NCI-H1048 (cell line): ENCODE measurements around the gene PALM.
"Not testable (repeated sequence)": the region's sequence is repeated elsewhere in the genome, so short reads cannot be mapped to it uniquely, and the experiment has no call there.

Experiments used
- DNase-seq: peaks from one replicate; lab custom pipeline; 2025; lab: John Stamatoyannopoulos, UW

The PALM gene

DNA sequence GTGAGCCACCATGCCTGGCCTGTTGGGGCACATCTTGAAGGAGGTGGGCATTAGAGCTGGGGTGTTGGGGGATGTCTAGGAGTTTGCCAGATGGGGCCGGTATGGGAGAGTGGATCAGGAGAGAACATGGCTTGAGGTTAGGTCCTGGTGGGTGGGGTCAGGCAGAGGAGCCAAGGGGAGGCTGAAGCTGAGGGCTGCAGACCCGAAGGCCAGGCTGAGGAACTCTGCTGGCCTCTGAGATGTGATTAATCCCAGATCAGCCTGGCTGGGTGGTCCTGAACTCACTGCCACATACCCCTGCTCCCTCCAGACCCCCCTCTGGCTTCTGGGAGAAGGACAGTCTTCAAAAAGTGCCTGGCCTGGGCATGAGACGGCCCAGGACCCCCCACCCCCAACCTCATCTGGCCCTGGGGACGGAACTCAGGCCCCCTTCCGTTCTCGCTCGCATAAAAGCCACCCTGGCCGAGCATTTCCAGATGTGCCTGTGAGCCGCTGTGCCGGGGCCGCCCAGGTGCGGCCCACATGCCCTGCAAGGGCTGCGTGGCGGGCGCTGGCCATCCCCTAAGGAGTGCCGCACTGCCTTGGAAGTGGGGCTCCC, 29.8 kb upstream of the PALM start:
- no peak for DNase-seq

DNA sequence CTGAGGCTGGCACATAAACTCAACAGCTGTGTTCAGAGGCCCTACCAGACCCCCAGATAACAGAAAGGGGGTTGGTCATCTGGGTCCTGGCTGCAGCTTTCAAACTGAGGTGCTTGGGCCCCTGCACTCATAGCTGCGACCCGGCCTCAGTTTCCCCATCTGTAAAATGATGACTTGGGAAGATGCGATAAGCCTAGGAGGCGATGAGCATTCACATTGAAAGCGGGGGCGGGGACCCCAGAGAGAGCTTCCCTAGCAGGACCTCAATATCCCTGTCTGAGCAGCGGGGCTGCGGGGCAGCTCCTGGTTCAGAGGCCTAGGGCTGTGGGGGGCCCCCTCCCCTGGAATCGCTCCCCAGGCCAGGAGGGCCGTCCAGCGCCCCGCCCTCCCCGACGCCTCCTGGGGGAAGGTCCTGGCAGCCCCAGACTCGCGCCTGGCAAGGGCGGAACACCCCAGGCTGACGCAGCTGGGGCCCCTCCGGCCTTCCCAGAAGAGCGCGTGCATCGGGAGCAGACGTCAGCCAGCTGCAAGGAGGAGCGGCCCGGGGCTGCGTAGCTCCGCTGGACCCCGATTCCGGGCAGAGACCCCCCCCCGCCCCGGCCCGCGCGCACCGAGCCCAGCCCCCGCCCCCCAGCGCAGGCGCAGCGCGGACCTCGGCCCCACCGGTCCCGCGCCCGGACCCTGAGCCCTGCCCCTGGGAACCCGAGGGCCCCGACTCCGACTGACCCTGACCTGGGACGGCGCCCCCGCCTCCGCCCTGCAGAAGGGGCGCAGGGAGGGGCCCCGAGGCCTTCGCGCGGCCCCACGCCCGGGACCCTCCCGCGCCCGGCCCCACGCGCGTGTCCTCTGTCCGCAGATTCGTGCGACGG, 29.1 kb upstream of the PALM start:
- no peak for DNase-seq

DNA sequence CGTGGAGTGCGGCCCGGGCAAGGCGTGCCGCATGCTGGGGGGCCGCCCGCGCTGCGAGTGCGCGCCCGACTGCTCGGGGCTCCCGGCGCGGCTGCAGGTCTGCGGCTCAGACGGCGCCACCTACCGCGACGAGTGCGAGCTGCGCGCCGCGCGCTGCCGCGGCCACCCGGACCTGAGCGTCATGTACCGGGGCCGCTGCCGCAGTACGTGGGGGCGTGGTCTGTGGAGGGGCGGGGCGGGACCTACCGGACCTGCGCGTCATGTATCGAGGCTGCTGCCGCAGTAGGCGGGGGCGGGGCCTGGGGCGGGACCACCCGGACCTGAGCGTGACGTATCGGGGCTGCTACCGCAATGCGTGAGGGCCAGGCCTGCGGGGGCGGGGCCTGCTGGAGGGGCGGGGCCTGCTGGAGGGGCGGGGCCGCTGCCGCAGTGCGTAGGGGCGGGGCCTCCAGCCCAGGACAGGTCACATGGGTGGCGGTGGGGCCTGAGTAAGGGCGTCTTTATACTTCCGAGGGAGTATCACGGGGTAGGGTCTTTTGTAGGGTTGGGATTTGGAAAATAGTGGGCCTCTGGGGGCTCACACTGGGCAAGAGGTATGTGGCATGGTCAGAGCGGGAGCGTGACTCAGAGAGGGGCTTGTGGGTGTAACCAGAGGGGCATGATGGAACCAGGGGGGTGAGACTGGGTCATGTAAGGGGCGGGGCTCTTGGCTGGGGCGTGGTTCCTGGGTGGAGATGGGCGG, 28.3 kb upstream of the PALM start:
- DNase-seq, result peak; percentile 89

DNA sequence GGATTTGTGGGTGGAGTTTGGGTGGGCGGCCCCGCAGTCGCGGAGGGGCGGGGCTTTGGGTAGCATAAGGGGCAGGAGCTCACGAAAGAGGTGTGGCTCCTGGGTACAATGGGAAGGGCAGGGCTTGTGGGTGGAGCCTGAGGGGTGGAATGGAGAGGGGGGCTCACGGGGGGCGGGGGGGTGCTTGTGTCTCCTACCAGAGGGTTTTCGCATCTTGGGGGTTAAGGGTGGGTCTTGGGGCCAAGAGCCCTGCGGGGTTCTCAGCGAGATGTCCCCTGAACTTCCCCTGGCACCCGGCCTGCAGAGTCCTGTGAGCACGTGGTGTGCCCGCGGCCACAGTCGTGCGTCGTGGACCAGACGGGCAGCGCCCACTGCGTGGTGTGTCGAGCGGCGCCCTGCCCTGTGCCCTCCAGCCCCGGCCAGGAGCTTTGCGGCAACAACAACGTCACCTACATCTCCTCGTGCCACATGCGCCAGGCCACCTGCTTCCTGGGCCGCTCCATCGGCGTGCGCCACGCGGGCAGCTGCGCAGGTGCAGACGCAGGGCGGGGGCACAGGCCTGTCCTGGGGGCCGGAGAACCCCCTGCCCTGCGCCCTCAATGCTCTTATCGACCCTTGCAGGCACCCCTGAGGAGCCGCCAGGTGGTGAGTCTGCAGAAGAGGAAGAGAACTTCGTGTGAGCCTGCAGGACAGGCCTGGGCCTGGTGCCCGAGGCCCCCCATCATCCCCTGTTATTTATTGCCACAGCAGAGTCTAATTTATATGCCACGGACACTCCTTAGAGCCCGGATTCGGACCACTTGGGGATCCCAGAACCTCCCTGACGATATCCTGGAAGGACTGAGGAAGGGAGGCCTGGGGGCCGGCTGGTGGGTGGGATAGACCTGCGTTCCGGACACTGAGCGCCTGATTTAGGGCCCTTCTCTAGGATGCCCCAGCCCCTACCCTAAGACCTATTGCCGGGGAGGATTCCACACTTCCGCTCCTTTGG, 27.4 kb upstream of the PALM start:
- peak; percentile 68 for DNase-seq

DNA sequence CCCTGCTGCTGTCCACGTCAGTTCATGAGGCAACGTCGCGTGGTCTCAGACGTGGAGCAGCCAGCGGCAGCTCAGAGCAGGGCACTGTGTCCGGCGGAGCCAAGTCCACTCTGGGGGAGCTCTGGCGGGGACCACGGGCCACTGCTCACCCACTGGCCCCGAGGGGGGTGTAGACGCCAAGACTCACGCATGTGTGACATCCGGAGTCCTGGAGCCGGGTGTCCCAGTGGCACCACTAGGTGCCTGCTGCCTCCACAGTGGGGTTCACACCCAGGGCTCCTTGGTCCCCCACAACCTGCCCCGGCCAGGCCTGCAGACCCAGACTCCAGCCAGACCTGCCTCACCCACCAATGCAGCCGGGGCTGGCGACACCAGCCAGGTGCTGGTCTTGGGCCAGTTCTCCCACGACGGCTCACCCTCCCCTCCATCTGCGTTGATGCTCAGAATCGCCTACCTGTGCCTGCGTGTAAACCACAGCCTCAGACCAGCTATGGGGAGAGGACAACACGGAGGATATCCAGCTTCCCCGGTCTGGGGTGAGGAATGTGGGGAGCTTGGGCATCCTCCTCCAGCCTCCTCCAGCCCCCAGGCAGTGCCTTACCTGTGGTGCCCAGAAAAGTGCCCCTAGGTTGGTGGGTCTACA, 25.9 kb upstream of the PALM start:
- no peak for DNase-seq

DNA sequence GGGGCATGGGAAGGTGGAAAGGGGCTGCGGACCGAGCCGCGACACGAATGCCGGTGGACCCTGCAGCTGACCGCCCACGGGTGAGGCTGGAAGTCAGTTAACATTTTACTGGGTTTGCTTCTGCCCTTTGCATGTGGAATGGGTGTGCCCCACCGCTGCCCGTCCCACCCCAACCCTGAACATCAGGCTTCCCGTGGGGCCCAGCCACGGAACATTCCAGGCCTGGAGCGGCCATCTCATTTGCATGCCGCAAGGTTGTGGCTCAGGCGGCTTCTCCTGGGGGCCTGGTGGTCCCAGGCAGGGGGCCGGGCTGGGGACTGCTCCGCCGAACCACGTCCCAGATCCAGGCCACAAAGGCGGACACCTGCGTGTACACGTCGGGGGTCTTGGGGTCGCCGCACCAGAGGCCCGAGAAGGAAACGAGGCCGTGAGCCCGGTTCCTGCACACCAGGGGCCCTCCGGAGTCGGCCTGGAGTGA, 23.2 kb upstream of the PALM start:
- no peak for DNase-seq

DNA sequence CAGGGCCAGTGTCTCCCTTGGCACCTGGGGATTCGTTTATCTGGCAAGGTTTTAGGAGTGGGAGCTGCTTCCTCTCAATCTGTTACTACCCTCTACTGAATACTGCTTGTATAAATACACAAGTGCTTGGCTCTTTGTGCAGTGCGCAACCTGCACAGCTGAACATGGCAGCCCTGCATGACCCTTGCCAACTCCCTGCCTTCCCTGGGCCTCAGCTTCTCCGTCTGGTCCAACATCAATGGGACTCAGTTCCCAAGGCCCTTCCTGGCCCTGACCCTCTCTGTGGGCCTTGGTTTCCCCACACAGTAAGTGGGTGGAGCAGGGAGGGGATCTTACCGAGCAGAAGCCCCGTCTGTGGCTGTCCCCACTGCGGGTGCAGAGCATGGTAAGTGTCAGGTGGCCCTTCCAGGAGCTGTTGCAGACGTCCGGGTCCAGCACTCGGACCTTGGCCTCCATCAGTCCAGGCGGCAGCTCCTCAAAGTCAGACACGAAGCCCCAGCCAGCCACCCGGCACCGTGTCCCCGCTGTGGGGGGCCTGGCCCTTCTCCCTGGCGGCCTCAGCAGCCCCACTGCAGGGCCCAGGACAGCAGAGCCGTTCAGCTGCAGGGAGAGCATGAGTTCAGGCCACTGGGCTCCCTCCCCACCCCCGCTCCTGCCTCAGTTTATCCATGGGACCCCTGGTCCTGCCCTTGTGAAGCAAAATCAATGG, 22.0 kb upstream of the PALM start:
- DNase-seq, result no peak

DNA sequence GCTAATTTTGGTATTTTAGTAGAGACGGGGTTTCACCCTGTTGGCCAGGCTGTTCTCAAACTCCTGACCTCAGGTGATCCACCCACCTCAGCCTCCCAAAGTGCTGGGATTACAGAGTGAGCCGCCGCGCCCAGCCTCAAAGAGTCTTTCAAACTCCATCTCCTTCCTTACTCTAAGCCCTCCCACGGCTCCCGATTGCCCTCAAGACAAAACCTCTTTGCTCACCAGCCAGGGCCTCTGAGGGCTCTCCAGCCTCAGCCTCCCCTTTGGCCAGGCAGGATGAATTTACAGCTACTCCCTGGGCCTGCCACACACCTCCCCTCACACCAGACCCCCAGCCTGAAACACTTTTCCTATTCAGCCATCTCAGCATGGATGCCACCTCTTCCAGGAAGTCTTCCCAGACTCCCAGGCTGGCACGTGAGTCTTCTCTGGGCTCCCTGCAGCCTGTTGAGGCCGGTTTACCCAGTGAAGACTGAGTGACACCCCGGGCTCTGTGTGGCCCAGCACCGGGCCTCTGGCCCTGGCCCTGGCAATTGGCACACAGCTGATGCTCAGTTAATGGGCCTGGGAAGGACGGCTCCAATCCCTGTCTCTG, 21.1 kb upstream of the PALM start:
- DNase-seq, result no peak

DNA sequence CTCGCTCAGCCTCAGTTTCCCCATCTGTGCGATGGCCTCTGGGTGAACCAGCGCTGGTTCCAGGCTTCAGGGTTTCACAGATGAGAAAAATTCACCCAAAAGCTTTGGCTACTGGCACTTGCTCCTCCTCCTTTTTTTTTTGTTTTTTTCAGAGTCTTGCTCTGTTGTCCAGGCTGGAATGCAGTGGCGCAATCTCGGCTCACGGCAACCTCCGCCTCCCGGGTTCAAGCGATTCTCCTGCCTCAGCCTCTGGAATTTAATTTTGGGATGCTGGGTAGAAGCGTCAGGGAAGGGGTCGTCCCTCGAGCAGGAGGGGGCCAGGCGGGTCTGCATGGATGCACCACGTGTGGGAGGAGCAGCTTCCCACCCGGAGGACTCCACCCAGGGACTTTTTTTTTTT, 20.5 kb upstream of the PALM start:
- DNase-seq, result no peak

DNA sequence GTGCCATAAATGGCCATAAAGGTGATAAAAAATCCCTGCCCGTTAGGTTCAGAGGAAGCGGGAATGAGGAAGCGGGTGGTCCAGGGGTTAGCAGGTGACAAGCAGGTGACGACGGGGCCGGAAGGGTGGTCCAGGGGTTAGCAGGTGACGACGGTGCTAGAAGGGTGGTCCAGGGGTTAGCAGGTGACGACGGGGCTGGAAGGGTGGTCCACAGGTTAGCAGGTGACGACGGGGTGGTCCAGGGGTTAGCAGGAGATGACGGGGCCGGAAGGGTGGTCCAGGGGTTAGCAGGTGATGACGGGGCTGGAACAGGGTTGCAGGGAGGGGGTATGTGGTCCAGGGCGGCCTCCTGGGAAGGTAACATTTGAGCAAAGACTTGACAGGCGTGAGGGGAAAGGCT, 19.7 kb upstream of the PALM start:
- DNase-seq, result no peak

DNA sequence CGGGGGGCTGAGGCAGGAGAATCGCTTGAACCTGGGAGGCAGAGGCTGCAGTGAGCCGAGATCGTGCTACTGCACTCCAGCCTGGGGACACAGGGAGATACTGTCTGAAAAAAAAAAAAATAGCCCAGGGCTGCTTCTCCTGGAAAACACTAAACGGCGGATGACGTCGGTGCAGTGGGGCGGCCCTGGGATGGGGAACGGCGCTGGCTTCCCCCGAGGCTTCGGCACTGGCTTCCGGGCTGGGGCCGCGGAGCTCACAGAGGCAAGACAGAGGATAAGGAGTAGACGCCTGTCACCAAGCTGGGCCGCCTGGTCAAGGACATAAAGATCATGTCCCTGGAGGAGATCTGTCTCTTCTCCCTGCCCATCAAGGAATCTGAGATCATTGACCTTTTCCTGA, 18.5 kb upstream of the PALM start:
- no peak for DNase-seq

DNA sequence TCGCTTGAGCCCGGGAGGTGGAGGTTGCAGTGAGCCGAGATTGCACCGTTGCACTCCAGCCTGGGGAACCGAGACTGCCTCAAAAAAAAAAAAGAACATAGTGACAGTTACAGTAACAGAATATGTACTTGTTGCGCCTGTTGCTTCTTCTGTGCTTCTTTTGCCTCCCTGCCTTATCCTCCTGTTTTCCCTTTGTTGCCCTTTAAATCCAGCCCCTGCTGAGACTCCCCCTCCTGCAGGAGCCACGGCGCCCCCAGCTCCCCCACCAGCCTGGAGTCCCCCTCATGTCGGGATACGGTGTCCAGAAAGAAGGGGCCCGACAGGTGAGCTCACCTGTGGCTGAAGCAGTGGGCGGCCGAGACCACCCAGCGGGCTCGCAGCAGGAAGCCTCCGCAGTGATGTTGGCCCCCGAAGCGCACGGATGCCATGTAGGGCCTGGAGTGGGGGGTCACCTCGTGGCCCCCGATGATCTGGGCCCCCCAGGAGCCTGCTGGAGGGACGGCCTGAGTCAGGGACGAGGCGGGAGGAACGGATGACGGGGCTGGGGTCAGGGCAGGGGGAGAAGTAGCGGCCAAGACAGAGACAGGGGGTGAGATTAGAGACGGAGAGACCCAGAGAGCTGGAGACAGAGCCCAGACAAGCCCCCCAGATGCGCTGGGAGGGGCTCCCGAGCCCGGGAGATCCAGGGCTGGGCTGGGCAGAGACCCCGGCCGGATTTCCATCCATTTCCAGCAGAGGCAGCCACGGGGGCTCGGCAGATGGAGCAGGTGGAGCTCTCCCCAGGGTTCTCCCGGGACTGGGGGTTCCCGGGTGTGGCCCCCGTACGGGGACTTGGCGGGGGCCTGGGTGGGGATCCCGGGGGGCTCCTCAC, 14.0 kb upstream of the PALM start:
- DNase-seq, result no peak

DNA sequence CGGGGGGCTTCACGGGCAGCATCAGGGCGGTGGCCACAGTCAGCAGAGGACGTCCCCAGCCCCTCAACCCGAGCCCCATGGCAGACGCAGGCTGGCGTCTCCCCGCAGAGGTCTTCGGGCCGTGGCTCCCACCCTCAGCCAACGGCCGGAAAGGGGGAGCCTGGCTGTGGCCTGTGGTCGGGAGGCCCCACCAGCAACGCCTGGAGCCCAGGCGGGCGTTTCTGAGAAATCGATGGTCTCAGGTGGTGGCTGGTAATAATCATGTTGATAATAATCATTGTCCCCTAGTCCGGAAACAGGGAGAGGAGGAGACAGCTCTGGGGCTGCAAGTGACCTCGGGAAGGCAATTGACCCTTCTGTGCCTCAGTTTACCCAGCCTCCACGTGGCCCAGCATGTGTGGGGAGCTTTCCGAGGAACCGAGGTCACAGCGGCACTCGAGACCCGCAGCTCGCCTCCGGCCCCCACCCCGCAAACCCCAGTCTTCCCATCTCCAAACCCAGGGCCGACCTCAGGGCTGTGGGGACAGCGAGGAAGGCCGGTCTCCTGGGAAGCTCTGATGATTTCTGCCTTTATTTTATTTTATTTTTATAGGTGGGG, 13.3 kb upstream of the PALM start, which contains the start of gene PRSS57:
TSS of gene PRSS57 (minus strand) at position 101 of the 598 bp plus-strand sequence. CDS start at position 79, 22 bp downstream.
- DNase-seq, result no peak

DNA sequence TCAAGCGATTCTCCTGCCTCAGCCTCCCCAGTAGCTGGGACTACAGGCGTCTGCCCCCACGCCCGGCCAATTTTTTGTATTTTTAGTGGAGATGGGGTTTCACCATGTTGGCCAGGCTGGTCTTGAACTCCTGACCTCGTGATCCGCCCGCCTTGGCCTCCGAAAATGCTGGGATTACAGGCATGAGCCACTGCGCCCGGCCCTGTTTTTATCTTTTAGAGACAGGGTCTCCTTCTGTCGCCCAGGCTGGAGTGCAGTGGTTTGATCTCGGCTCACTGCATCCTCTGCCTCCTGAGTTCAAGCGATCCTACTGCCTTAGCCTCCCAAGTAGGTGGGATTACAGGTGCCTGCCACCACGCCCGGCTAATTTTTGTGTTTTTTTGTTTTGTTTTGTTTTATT, 10.2 kb upstream of the PALM start:
- DNase-seq, result not testable (repeated sequence)

DNA sequence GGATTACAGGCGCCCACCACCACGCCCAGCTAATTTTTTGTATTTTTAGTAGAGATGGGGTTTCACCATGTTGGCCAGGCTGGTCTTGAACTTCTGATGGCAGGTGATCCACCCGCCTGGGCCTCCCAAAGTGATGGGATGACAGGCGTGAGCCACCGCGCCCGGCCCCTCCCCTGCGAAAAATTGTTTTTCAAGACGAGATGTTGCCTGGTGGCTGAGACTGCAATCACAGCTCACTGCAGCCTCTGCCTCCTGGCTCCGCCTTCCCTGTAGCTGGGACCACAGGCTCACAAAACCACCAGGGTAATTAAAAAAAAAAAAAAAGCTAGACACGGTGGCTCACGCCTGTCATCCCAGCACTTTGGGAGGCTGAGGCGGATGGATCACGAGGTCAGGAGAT, 8.8 kb upstream of the PALM start:
- not testable (repeated sequence) for DNase-seq

DNA sequence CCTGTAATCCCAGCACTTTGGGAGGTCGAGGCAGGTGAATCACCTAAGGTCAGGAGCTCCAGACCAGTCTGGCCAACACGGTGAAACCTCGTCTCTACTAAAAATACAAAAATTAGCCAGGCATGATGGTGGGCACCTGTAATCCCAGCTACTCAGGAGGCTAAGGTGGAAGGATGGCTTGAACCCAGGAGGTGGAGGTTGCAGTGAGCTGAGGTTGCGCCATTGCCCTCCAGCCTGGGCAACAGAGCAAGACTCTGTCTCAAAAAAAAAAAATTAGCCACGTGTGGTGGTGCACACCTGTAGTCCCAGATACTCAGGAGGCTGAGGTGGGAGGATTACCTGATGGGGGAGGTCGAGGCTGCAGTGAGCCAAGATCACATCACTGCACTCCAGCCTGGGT, 5.9 kb upstream of the PALM start:
- not testable (repeated sequence) for DNase-seq

DNA sequence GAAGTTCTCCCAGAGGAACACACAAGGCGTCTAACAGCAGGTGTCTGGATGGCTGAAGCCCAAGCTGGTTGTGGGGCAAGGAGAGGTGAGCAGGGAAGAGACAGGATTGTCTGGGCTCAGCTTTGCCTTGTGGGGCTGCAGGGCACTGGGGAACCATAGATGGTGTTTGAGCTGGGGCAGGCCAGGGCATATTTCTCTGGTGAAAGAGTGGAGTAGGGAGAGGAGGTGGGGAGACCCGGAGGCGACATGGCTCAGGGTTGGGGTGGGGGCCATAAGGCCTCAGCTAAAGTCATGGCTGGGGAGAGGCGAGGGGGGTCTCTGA, 5.4 kb upstream of the PALM start:
- no peak for DNase-seq

DNA sequence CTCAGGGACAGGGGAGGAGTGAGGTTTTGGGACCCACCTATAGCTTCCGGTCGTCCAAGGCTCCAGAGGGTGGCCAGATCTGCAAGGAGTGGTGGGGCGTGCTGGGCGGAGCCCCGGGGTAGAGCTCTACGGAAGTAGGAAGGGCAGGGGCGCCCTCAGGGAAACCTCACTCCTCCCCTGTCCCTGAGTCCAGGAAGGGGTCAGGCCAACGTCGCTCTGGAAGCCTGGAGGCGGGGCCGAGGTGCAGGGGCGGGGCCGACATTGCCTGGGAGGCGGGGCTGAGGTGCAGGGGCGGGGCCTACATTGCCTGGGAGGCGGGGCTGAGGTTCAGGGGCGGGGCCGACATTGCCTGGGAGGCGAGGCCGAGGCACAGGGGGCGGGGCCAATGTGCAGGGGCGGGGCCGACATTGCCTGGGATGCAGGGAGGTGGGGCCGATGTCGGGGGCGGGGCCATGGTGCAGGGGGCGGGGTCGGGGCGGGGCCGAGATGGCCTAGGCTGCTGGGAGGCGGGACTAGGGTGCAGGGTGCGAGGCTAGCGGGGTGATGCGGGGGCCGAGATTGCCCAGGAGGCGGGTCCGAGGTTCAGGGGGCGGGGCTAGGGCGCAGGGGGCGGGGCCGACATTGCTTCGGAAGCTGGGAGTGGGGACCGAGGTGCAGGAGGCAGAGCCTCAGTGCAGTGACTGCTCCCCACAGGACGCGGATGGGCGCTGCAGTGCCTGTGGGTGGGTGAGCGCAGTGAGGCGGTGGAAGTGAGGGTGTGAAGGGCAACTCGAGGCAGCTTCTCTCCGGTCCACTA, 4.9 kb upstream of the PALM start:
- DNase-seq, result peak; percentile 71
